Testis (tissue), 2 donors: ENCODE measurements around the gene NUDT14.

Source experiments
- CTCF ChIP-seq, 3 experiments: fragments of 450-650 bp in 2 of 3; fragments of 200-600 bp in 1 of 3; sonication (generic) in 1 of 3; IDR thresholded peaks; one replicate each; pipeline ENCODE4 v1.5.1; 2016 to 2019; ENCODE audit warnings: antibody characterized with exemption in 3 of 3, mild to moderate bottlenecking in 2 of 3, moderate library complexity in 1 of 3
- POLR2A ChIP-seq: fragments of 450-650 bp; IDR thresholded peaks from one replicate; pipeline ENCODE4 v1.6.1; 2017; ENCODE audit warnings: antibody characterized with exemption, mild to moderate bottlenecking, moderate library complexity

GRCh38 chr14:105152794-105153241 lies 28.3 kb downstream of the NUDT14 start:
- TF ChIP-seq CTCF (IDR thresholded peaks at IDR 0.05) (no peak), POLR2A (no peak)
